ENCODE results near the gene ELOF1. TPM values are rescaled to one million over a fixed set of nuclear protein-coding genes. Genes with fewer than 3 reads are reported as not detected.

Gene ELOF1
- polyA plus RNA-seq, 1 donor from 2014 or later = 183 TPM

DNA sequence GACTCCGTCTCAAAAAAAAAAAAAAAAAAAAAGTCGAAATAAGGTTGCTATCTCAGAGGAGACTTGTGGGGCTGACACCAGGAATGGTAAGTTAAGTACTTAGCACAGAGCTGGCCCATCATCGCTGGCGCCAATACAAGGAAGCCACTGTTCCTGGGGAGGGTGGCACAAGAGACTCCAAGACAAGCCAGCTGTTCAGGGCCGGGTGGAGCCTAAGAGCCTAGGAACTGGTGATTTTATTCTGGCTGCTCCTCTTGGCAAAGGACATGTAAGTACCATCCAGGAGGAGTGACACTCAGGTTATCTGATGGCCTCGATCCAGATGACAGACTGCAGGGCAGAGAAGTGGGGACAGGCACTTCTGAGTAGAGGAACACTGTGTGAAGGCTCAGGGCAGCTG, 3.8 kb downstream of the ELOF1 start:
- H3K27ac Mint-ChIP-seq = peak overlapping the region in 2 of 3 donors; percentile 25 to 80
- peak overlapping the region; percentile 18 to 67 (median 46) for H3K4me3 Mint-ChIP-seq

DNA sequence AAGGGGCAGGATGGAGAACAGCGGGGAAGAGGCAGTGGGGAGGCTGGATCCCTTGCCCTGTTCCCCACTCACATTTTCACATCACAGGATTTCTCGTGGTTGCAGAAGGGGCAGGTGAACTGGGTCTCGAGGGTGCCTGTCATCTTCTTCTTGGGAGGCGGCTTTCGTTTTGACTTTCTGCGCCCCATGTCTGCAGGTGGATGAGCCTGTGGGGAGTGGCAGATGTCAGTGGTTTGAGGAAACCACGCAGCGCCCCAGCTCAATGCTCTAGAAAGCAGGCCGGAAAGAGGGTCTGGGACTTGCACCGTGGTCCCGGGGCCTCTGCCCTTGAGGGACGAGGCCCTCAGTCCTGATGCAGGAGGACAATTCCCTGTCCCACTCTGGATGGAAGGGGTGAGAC, 4.9 kb downstream of the ELOF1 start:
- H3K27me3 Mint-ChIP-seq = no peaks in the 10 kb centered on the region
- peak overlapping the region; percentile 94 to 97 (median 96) for H3K27ac Mint-ChIP-seq
- H3K4me3 Mint-ChIP-seq = peak overlapping the region; percentile 69 to 92 (median 85)
- H3K9me3 Mint-ChIP-seq = no peaks in the 10 kb centered on the region
- H3K4me1 Mint-ChIP-seq = peaks cover 35 to 40% (median 39%) of the 10 kb centered on the region in 3 donors
- H3K36me3 Mint-ChIP-seq = no peaks in the 10 kb centered on the region

More for the DNA sequence above, 3.8 kb downstream of the ELOF1 start:
- Mint-ChIP-seq H3K4me1 (peaks cover 39 to 44% (median 43%) of the 10 kb centered on the region in 3 donors), H3K27me3 (no peaks in the 10 kb centered on the region), H3K9me3 (no peaks in the 10 kb centered on the region), H3K36me3 (peaks cover 1% of the 10 kb centered on the region)

DNA sequence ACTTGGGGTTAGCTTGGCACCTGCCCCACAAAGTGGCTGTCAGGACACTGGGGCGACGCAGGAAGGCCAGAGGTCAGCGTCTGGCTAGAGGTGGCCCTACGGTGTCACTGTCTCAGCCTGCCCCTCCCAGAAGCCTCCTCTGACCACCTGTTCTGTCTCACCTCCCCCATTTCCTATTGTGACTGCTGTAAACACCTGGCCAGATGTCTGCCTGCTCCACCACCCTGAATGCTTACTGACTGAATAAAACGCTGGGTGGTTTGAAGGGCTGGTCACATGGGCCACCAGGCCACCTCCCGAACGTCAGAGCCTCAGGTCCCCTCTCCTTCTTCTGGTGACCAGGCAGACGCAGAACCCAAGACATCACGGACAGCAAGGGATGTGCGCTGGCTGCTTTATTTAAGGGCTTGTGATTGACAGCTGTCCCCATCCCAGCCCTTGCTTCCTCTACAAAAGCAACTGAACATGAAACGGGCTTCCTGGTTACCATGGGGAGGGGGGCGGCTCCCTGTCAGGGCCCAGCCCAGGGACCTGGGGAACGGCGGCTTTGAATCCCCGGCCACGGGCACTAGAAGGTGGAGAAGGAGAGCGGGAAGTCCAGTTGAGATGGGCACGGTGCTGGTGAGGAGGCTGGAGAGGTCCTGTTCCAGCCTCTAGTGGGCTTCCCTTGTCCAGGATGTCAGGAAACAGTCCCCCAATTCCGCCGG, 6.2 kb downstream of the ELOF1 start:
- no peaks in the 10 kb centered on the region for H3K9me3 Mint-ChIP-seq
- H3K36me3 Mint-ChIP-seq = no peaks in the 10 kb centered on the region
- no peaks in the 10 kb centered on the region for H3K27me3 Mint-ChIP-seq
- H3K27ac Mint-ChIP-seq = peak overlapping the region; percentile 85 to 97 (median 89)
- H3K4me1 Mint-ChIP-seq = peaks cover 29 to 35% (median 30%) of the 10 kb centered on the region in 3 donors
- H3K4me3 Mint-ChIP-seq = peak overlapping the region in 3 of 4 donors; percentile 67 to 81 (median 79)

- H3K9me3 Mint-ChIP-seq = no peaks in the 10 kb centered on the region
- H3K36me3 Mint-ChIP-seq = no peaks in the 10 kb centered on the region
- H3K27ac Mint-ChIP-seq = peak overlapping the region in 2 of 3 donors; percentile 89 to 97
- peaks cover 24 to 28% (median 24%) of the 10 kb centered on the region in 3 donors for H3K4me1 Mint-ChIP-seq
- H3K27me3 Mint-ChIP-seq = no peaks in the 10 kb centered on the region
- peak overlapping the region in 1 of 4 donors; percentile 45 for H3K4me3 Mint-ChIP-seq
Observed at GRCh38 chr19:11551603-11552235, 7.3 kb downstream of the ELOF1 start.

DNA sequence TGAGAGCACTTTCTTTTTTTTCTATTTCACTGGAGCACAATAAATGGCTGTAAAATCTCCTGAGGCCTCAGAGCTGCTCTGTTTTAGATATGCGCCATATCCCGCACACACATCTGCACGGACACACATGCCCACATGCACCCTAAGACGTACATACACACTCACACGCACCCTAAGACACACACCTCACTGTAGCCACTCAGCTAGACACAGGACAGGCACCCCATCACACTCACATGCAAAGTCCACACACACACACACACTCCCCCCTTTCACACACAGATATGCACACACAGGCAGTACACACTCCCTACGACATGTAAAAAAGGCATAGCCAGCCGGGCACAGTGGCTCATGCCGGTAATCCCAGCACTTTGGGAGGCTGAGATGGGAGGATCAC, 8.8 kb downstream of the ELOF1 start:
- H3K9me3 Mint-ChIP-seq = no peaks in the 10 kb centered on the region
- H3K27ac Mint-ChIP-seq = peak overlapping the region in 2 of 3 donors; percentile 16 to 71
- H3K4me1 Mint-ChIP-seq = peaks cover 16 to 19% (median 17%) of the 10 kb centered on the region in 3 donors
- H3K36me3 Mint-ChIP-seq = no peaks in the 10 kb centered on the region
- H3K4me3 Mint-ChIP-seq = no peak overlapping the region
- H3K27me3 Mint-ChIP-seq = no peaks in the 10 kb centered on the region

- Mint-ChIP-seq H3K4me1 (peaks cover 14 to 17% (median 16%) of the 10 kb centered on the region in 3 donors), H3K36me3 (no peaks in the 10 kb centered on the region), H3K27me3 (no peaks in the 10 kb centered on the region), H3K4me3 (no peak overlapping the region), H3K27ac (no peak overlapping the region), H3K9me3 (no peaks in the 10 kb centered on the region)
Observed at GRCh38 chr19:11549386-11549953, 9.6 kb downstream of the ELOF1 start.

GRCh38 chr19:11547929-11548700, 10.9 kb downstream of the ELOF1 start:
- Mint-ChIP-seq H3K27me3 (peaks cover 1% of the 10 kb centered on the region), H3K4me3 (no peak overlapping the region), H3K27ac (no peak overlapping the region), H3K36me3 (no peaks in the 10 kb centered on the region), H3K9me3 (no peaks in the 10 kb centered on the region), H3K4me1 (peaks cover 8 to 12% (median 10%) of the 10 kb centered on the region in 3 donors)

DNA sequence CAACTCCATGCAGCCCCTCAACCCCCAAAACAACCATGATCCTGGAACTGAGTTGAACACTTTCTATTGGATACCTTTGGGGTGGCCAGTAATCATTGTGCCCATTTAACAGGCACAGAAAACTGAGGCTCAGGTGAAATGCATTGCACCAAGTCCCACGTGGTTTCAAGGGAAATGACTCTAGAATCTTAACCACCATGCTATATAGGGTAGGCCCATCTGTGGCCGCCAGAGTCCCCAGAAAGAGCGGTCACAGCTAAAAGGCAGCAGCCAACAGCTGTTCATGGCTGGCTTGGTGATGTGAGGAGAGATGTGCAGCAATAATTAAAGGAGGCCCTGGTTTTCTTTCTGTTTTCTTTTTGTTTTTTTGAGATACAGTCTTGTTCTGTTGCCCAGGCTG, 17.8 kb downstream of the ELOF1 start:
- Mint-ChIP-seq H3K4me3 (no peak overlapping the region), H3K27me3 (peaks cover 8% of the 10 kb centered on the region), H3K4me1 (peaks cover 3 to 8% (median 4%) of the 10 kb centered on the region in 3 donors), H3K36me3 (no peaks in the 10 kb centered on the region), H3K27ac (no peak overlapping the region), H3K9me3 (no peaks in the 10 kb centered on the region)

- H3K36me3 Mint-ChIP-seq = no peaks in the 10 kb centered on the region
- H3K4me3 Mint-ChIP-seq = no peak overlapping the region
- H3K27ac Mint-ChIP-seq = no peak overlapping the region
- peaks cover 5 to 9% (median 6%) of the 10 kb centered on the region in 3 donors for H3K4me1 Mint-ChIP-seq
- H3K27me3 Mint-ChIP-seq = peaks cover 8% of the 10 kb centered on the region
- H3K9me3 Mint-ChIP-seq = no peaks in the 10 kb centered on the region
Observed at GRCh38 chr19:11540645-11541044, 18.4 kb downstream of the ELOF1 start.

GRCh38 chr19:11539495-11540365, 19.3 kb downstream of the ELOF1 start:
- H3K9me3 Mint-ChIP-seq = no peaks in the 10 kb centered on the region
- peaks cover 11 to 15% (median 12%) of the 10 kb centered on the region in 3 donors for H3K4me1 Mint-ChIP-seq
- peaks cover 8% of the 10 kb centered on the region for H3K27me3 Mint-ChIP-seq
- H3K36me3 Mint-ChIP-seq = no peaks in the 10 kb centered on the region
- no peak overlapping the region for H3K27ac Mint-ChIP-seq
- no peak overlapping the region for H3K4me3 Mint-ChIP-seq

DNA sequence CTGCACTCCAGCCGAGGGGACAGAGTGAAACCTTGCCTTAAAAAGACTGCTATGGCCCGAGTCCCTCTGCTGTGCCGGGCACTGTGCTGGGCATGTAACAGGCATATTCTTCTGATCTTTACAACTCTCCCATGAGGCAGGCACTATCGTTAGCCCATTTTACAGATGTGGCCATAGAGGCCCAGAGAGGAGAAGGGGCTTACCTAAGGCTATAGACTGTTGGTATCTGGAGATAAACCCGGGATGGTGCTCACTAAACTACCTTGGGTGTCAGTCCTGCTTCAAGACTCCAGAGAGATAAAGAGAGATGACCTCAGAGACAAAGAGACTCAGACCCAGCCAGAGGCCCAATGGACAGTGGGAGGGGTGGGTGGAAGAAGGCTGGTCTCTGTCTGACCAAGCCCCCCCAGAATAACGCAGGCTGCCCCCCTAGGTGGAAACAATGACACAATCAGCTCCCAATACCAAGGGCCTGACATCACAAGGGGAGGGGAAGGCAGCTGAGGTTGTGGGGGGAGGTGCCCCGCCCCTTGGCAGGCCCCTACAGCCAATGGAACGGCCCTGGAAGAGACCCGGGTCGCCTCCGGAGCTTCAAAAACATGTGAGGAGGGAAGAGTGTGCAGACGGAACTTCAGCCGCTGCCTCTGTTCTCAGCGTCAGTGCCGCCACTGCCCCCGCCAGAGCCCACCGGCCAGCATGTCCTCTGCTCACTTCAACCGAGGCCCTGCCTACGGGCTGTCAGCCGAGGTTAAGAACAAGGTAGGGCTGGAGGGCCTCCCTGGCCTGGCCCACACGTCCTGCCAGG, 20.6 kb downstream of the ELOF1 start, which contains the start of gene CNN1:
TSS of gene CNN1 (plus strand) at position 620 of the 805 bp plus-strand sequence. CDS start at position 697, 77 bp downstream.
- H3K36me3 Mint-ChIP-seq = no peaks in the 10 kb centered on the region
- H3K4me1 Mint-ChIP-seq = peaks cover 13 to 15% (median 14%) of the 10 kb centered on the region in 3 donors
- no peaks in the 10 kb centered on the region for H3K9me3 Mint-ChIP-seq
- peaks cover 7% of the 10 kb centered on the region for H3K27me3 Mint-ChIP-seq
- H3K4me3 Mint-ChIP-seq = peak within 1 kb of the TSS in 2 of 4 donors; percentile 31 to 73
- H3K27ac Mint-ChIP-seq = peak within 1 kb of the TSS in 1 of 3 donors; percentile 58

GRCh38 chr19:11535792-11536595, 23.0 kb downstream of the ELOF1 start:
- H3K4me3 Mint-ChIP-seq = peak overlapping the region; percentile 31 to 96 (median 82)
- peak overlapping the region; percentile 76 to 94 (median 93) for H3K27ac Mint-ChIP-seq
- H3K9me3 Mint-ChIP-seq = no peaks in the 10 kb centered on the region
- H3K36me3 Mint-ChIP-seq = no peaks in the 10 kb centered on the region
- peaks cover 10 to 15% (median 14%) of the 10 kb centered on the region in 3 donors for H3K4me1 Mint-ChIP-seq
- peaks cover 7% of the 10 kb centered on the region for H3K27me3 Mint-ChIP-seq
